B cell (primary cell): ENCODE results near the gene NPC1. TPM values are rescaled to one million over a fixed set of nuclear protein-coding genes. Genes with fewer than 3 reads are reported as not detected.

ENCODE experiments used
- ATAC-seq: fragments of 200-7000 bp; cut with Tn5 transposase; one replicate; pipeline ENCODE4 v1.10.0; 2021; ENCODE audit warnings: low read depth, mild to moderate bottlenecking, moderate number of reproducible peaks, moderate library complexity
- CTCF ChIA-PET: fragments of 350-600 bp; sonication (Branson Sonifier 250); formaldehyde crosslinking; loops from one replicate; lab custom pipeline; 2021; ENCODE audit warnings: antibody characterized with exemption, inconsistent platforms; lab: Charles Lee
- POLR2A ChIA-PET: fragments of 350-600 bp; sonication (Branson Sonifier 250); formaldehyde crosslinking; loops from one replicate; lab custom pipeline; 2021; ENCODE audit warnings: antibody characterized with exemption; lab: Charles Lee
- DNase-seq: peaks from one replicate; pipeline ENCODE4 v3.0.0; 2013
- H2AFZ ChIP-seq: 2 replicates; pipeline ENCODE4 v1.6.1; 2012; ENCODE audit warnings: mild to moderate bottlenecking, low read depth, low read length; ENCODE audit not compliant: insufficient read depth, poor library complexity, severe bottlenecking
- H3K27ac ChIP-seq, 2 donors: 1 replicate in 1 of 2; 2 replicates in 1 of 2; pipeline ENCODE4 v1.5.1; 2012 to 2013; ENCODE audit warnings: low read length in 2 of 2, mild to moderate bottlenecking in 2 of 2, moderate library complexity in 1 of 2
- H3K27me3 ChIP-seq, 4 experiments: fragments of 200-600 bp in 1 of 4; sonication (generic) in 1 of 4; replicated peaks in 1 of 4; 1 replicate in 2 of 4; 2 replicates in 2 of 4; pipeline versions ENCODE4 v1.6.1 to v1.7.0; 2013 to 2016; ENCODE audit warnings: low read length in 3 of 4, mild to moderate bottlenecking in 2 of 4, mixed read lengths in 1 of 4, moderate library complexity in 1 of 4; ENCODE audit not compliant: insufficient read depth in 4 of 4, control insufficient read depth in 3 of 4; ENCODE audit errors: control extremely low read depth in 1 of 4
- H3K36me3 ChIP-seq, 2 experiments: replicated peaks in 1 of 2; 1 replicate in 1 of 2; 2 replicates in 1 of 2; pipeline versions ENCODE4 v1.6.1 to v1.7.1; 2013; ENCODE audit warnings: low read length in 1 of 2; ENCODE audit not compliant: insufficient read depth in 2 of 2, control insufficient read depth in 1 of 2; ENCODE audit errors: control extremely low read depth in 1 of 2, extremely low read depth in 1 of 2
- H3K4me1 ChIP-seq, 2 donors: fragments of 200-600 bp in 1 of 2; sonication (generic) in 1 of 2; 1 replicate in 1 of 2; 2 replicates in 1 of 2; pipeline versions ENCODE4 v1.5.1 to v1.6.1; 2013 to 2017; ENCODE audit warnings: low read length in 2 of 2; ENCODE audit not compliant: control insufficient read depth in 2 of 2, insufficient read depth in 2 of 2
- H3K4me2 ChIP-seq: replicated peaks from 2 replicates; pipeline ENCODE3; 2012; ENCODE audit warnings: mild to moderate bottlenecking, low read depth, low read length; ENCODE audit not compliant: poor library complexity, severe bottlenecking
- H3K4me3 ChIP-seq, 5 experiments: fragments of 200-600 bp in 1 of 5; sonication (generic) in 1 of 5; 1 replicate in 3 of 5; 2 replicates in 2 of 5; pipeline versions ENCODE4 v1.5.1 to v1.7.0; 2011 to 2016; ENCODE audit warnings: low read length in 4 of 5, mild to moderate bottlenecking in 4 of 5, low read depth in 2 of 5, control low read depth in 1 of 5, moderate library complexity in 1 of 5; ENCODE audit not compliant: insufficient read depth in 1 of 5; ENCODE audit errors: control extremely low read depth in 1 of 5, extremely low read depth in 1 of 5
- H3K79me2 ChIP-seq: fragments of 200-600 bp; sonication (generic); one replicate; pipeline ENCODE4 v1.6.0; 2016; ENCODE audit warnings: low read length; ENCODE audit not compliant: control insufficient read depth, insufficient read depth
- H3K9ac ChIP-seq: fragments of 200-600 bp; sonication (generic); 2 replicates; pipeline ENCODE4 v1.6.1; 2017; ENCODE audit warnings: mild to moderate bottlenecking, low read length, moderate library complexity
- H3K9me3 ChIP-seq, 3 donors: one replicate each; pipeline versions ENCODE4 v1.6.1 to v1.7.1; 2013; ENCODE audit warnings: low read length in 2 of 3; ENCODE audit not compliant: control insufficient read depth in 2 of 3, insufficient read depth in 1 of 3; ENCODE audit errors: control extremely low read depth in 1 of 3
- H4K20me1 ChIP-seq: 2 replicates; pipeline ENCODE4 v1.6.0; 2012; ENCODE audit warnings: mild to moderate bottlenecking, low read length; ENCODE audit not compliant: insufficient read depth, control insufficient read depth, poor library complexity, severe bottlenecking
- H3K27ac Mint-ChIP-seq: one replicate; pipeline ENCODE4 v1.8.0; 2021; ENCODE audit warnings: mixed read lengths
- H3K27me3 Mint-ChIP-seq: one replicate; pipeline ENCODE4 v1.8.0; 2021; ENCODE audit warnings: mixed read lengths
- H3K4me1 Mint-ChIP-seq: one replicate; pipeline ENCODE4 v1.8.0; 2021; ENCODE audit warnings: mixed read lengths
- H3K4me3 Mint-ChIP-seq: one replicate; pipeline ENCODE4 v1.8.0; 2021; ENCODE audit warnings: mixed read lengths
- H3K9me3 Mint-ChIP-seq: one replicate; pipeline ENCODE4 v1.8.0; 2022; ENCODE audit warnings: mixed read lengths; ENCODE audit not compliant: insufficient read depth
- EZH2 ChIP-seq: IDR thresholded peaks from 2 replicates; pipeline ENCODE4 v1.6.1; 2012; ENCODE audit warnings: borderline replicate concordance, low read depth, mild to moderate bottlenecking, moderate library complexity, low read length; ENCODE audit not compliant: insufficient read depth, poor library complexity, severe bottlenecking
- WGBS: methylation state at CpG from one replicate; pipeline ENCODE4 v1.1.5; 2013; ENCODE audit warnings: missing lambda C conversion rate; ENCODE audit not compliant: insufficient coverage; 5-methylcytosine and 5-hydroxymethylcytosine counted together
- intact Hi-C: fragments of 100-400 bp; cut with micrococcal nuclease; formaldehyde crosslinking; loops from one replicate; pipeline ENCODE4 v1.10.0; 2022
- polyA plus RNA-seq: library from polyadenylated mRNA; depleted of rRNA; stranded (reverse); fragments of >200 nt; gene quantifications from 2 replicates; pipeline ENCODE4 v1.2.3, GENCODE V29; 2012
- total RNA-seq, 2 donors: library from RNA; stranded (reverse); fragments of 120-200 nt in 1 of 2; gene quantifications; 1 replicate in 1 of 2; 2 replicates in 1 of 2; pipeline versions ENCODE4 v1.2.3 to v1.2.4, GENCODE V29; 2013 to 2022
- TF ChIP-seq, protein P1 (sequence below): fragments of 200-600 bp; IDR thresholded peaks from one replicate; pipeline ENCODE4 v1.8.0; 2022; ENCODE audit warnings: antibody characterized with exemption, mild to moderate bottlenecking

NPC1 gene
- total and polyA plus RNA-seq, 2 donors (not counting 1 experiment from before 2014, with no cell fraction given) = 17.5 to 44.4 TPM

DNA sequence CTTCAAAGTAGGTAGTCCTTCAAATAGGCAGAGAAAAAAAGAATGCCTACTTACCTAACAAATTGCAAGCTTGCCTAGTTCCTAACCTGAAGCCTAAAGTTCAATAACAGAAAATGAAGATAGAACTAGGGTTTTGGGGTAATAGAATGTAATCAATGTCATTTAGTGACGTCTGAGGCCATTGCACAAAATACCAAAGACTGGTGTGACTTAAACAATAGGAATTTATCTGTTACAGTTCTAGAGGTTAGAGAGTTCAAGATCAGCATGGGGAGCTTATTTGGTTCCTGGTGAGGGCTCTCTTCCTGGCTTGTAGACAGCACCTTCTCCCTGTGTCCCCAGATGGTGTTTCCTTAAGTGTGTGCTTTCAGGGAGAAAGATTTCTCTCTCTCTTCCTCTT, 4.7 kb upstream of the NPC1 start:
- Histone ChIP-seq H3K4me1 (peaks cover 5 to 7% of the 10 kb centered on the region in 2 donors), H3K9me3 (no peaks in the 10 kb centered on the region), H2AFZ (no peak overlapping the region), H3K4me3 (no peak overlapping the region), H3K4me2 (no peak overlapping the region), H4K20me1 (no peaks in the 10 kb centered on the region), H3K27ac (no peak overlapping the region), H3K79me2 (peaks cover 3% of the 10 kb centered on the region), H3K9ac (no peak overlapping the region), H3K27me3 (no peaks in the 10 kb centered on the region), H3K36me3 (no peaks in the 10 kb centered on the region)
- TF ChIP-seq EZH2 = no peak
- TF ChIP-seq, protein P1, sequence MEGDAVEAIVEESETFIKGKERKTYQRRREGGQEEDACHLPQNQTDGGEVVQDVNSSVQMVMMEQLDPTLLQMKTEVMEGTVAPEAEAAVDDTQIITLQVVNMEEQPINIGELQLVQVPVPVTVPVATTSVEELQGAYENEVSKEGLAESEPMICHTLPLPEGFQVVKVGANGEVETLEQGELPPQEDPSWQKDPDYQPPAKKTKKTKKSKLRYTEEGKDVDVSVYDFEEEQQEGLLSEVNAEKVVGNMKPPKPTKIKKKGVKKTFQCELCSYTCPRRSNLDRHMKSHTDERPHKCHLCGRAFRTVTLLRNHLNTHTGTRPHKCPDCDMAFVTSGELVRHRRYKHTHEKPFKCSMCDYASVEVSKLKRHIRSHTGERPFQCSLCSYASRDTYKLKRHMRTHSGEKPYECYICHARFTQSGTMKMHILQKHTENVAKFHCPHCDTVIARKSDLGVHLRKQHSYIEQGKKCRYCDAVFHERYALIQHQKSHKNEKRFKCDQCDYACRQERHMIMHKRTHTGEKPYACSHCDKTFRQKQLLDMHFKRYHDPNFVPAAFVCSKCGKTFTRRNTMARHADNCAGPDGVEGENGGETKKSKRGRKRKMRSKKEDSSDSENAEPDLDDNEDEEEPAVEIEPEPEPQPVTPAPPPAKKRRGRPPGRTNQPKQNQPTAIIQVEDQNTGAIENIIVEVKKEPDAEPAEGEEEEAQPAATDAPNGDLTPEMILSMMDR = no peak
- Mint-ChIP-seq H3K4me1 (peaks cover 8% of the 10 kb centered on the region), H3K4me3 (no peak overlapping the region), H3K27ac (no peak overlapping the region), H3K9me3 (no peaks in the 10 kb centered on the region), H3K27me3 (no peaks in the 10 kb centered on the region)
- intact Hi-C loops = no loop called here
- DNase-seq = no peak
- ChIA-PET POLR2A (no interaction called here), CTCF (interaction anchor here (1.2 to 6.7 kb wide), 2 partner anchors 75 to 328 kb away, joined by 4 to 56 read pairs; no protein-coding TSS in a partner anchor)
- 0% methylated on average over 1 of the region's 1 CpG for WGBS
- ATAC-seq = no peak

DNA sequence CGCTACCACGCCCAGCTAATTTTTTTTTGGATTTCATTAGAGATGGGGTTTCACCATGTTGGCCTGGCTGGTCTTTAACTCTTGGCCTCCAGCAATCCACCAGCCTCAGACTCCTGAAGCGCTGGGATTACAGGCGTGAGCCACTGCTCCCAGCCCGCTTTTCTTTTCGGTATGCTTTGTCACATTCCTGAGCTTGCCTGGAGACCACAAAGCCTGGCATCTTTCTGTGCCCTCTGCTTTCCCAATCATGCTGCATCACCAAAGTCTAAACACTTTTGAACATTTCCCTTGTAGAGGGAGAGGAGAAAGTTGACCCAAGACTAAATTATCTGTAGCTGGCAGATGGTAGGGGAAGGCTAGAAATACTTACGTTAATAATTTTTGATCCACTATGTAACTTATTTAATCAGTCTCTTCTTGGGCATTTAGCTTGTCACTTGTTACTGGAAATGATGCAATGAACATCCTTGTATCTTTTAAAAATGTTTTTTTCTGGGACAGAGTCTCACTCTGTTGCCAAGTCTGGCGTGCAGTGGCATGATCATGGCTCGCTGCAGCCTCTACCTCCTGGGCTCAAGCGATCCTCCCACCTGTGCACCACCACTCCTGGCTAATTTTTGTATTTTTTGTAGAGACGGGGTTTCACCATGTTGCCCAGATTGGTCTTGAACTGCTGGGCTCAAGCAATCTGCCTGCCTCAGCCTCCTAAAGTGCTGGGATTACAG, 2.7 kb upstream of the NPC1 start:
- H3K4me3 ChIP-seq = no peak overlapping the region
- ATAC-seq = no peak
- no peaks in the 10 kb centered on the region for H3K36me3 ChIP-seq
- peaks cover 21% of the 10 kb centered on the region for H3K79me2 ChIP-seq
- no peak overlapping the region for H3K9ac ChIP-seq
- H3K9me3 ChIP-seq = no peaks in the 10 kb centered on the region
- Mint-ChIP-seq H3K4me1 (peaks cover 15% of the 10 kb centered on the region), H3K4me3 (no peak overlapping the region), H3K27ac (no peak overlapping the region), H3K9me3 (no peaks in the 10 kb centered on the region), H3K27me3 (no peaks in the 10 kb centered on the region)
- intact Hi-C loops = loop anchor here (5.0 to 10.0 kb wide), 4 partner anchors 152 to 452 kb away; partner anchors contain the start of genes CABLES1 and TTC39C
- WGBS = 100% methylated on average over 9 of the region's 11 CpGs
- no peak overlapping the region for H3K27ac ChIP-seq
- ChIA-PET POLR2A (interaction anchor here (0.6 kb wide), 1 partner anchor 25 kb away, joined by 3 read pairs; no protein-coding TSS in a partner anchor), CTCF (interaction anchor here (1.7 to 6.7 kb wide), 3 partner anchors 48 to 90 kb away, joined by 4 to 56 read pairs (median 6); no protein-coding TSS in a partner anchor)
- H3K4me1 ChIP-seq = peaks cover 13 to 21% of the 10 kb centered on the region in 2 donors
- no peaks in the 10 kb centered on the region for H4K20me1 ChIP-seq
- DNase-seq = no peak
- no peak overlapping the region for H3K4me2 ChIP-seq
- no peaks in the 10 kb centered on the region for H3K27me3 ChIP-seq
- no peak overlapping the region for H2AFZ ChIP-seq
- no peak for TF ChIP-seq EZH2
- TF ChIP-seq, protein P1 = no peak
